HCT116 (cell line): ENCODE data around the gene RAD18. TPM values are rescaled to one million over a fixed set of nuclear protein-coding genes. Genes with fewer than 3 reads are reported as not detected.

ENCODE experiments used
- ATAC-seq: fragments of 200-7000 bp; cut with Tn5 transposase; 2 replicates; pipeline ENCODE4 v1.9.1; 2020; ENCODE audit warnings: mild to moderate bottlenecking, moderate library complexity
- BruUV-seq: library from RNA; stranded (reverse); fragments of 400-500 nt; replicated peaks from 2 replicates; lab custom pipeline; 2021; lab: Mats Ljungman, UMichigan
- CTCF ChIA-PET: fragments of 300-600 bp; sonication (Branson Sonifier 250); formaldehyde crosslinking; loops from one replicate; lab custom pipeline; 2021; ENCODE audit warnings: antibody characterized with exemption; lab: Charles Lee
- POLR2A ChIA-PET: fragments of 300-600, 350-600 bp; sonication (Branson Sonifier 250); formaldehyde crosslinking; loops from one replicate; lab custom pipeline; 2021; ENCODE audit warnings: antibody characterized with exemption; lab: Charles Lee
- RAD21 ChIA-PET, 2 experiments: fragments of 300-600 bp; sonication (Branson Sonifier 250); formaldehyde crosslinking; loops; one replicate each; lab custom pipeline; 2023; ENCODE audit warnings: low total read pairs in 2 of 2; ENCODE audit not compliant: uncharacterized antibody in 2 of 2, unreplicated experiment in 2 of 2, low non-redundant PET in 1 of 2; lab: Charles Lee
- DNase-seq: peaks from one replicate; pipeline ENCODE4 v3.0.0-alpha.2; 2010; ENCODE audit warnings: low read depth, low spot score
- H2AFZ ChIP-seq: fragments of 200-600 bp; shearing (Covaris generic), sonication (generic); 2 replicates; pipeline ENCODE4 v1.6.1; 2017; ENCODE audit warnings: low read depth, mixed run types, mixed read lengths, antibody characterized with exemption, low read length; ENCODE audit not compliant: poor library complexity, severe bottlenecking
- H3K27ac ChIP-seq: 2 replicates; pipeline ENCODE4 v1.5.1; 2012; ENCODE audit warnings: low read depth, low read length
- H3K27me3 ChIP-seq: fragments of 200-600 bp; sonication (generic); 2 replicates; pipeline ENCODE4 v1.6.1; 2016; ENCODE audit warnings: mixed run types, low read length, mixed read lengths; ENCODE audit not compliant: insufficient read depth
- H3K36me3 ChIP-seq, 2 experiments: fragments of 200-500 bp in 1 of 2; fragments of 200-600 bp in 1 of 2; sonication (Bioruptor generic) in 1 of 2; sonication (generic) in 1 of 2; 2 replicates each; pipeline versions ENCODE4 v1.5.1 to v1.6.1; 2014 to 2016; ENCODE audit warnings: low read length in 2 of 2, inconsistent platforms in 1 of 2, mixed read lengths in 1 of 2, mixed run types in 1 of 2; ENCODE audit not compliant: insufficient read depth in 2 of 2, control insufficient read depth in 1 of 2
- H3K4me1 ChIP-seq, 2 experiments: fragments of 200-600 bp in 1 of 2; sonication (generic) in 1 of 2; 2 replicates each; pipeline versions ENCODE4 v1.5.1 to v1.6.1; 2012 to 2017; ENCODE audit warnings: low read length in 2 of 2, inconsistent platforms in 1 of 2, mild to moderate bottlenecking in 1 of 2, mixed read lengths in 1 of 2, mixed run types in 1 of 2, moderate library complexity in 1 of 2; ENCODE audit not compliant: insufficient read depth in 2 of 2, control insufficient read depth in 1 of 2
- H3K4me2 ChIP-seq: fragments of 200-600 bp; sonication (generic); 2 replicates; pipeline ENCODE4 v1.6.1; 2017; ENCODE audit warnings: mixed run types, low read length, mixed read lengths
- H3K4me3 ChIP-seq, 2 experiments: fragments of 200-600 bp in 1 of 2; sonication (generic) in 1 of 2; replicated peaks in 1 of 2; 2 replicates each; pipeline ENCODE4 v1.5.1; 2011 to 2016; ENCODE audit warnings: low read length in 2 of 2, control low read depth in 1 of 2, low read depth in 1 of 2, mild to moderate bottlenecking in 1 of 2, mixed read lengths in 1 of 2, mixed run types in 1 of 2
- H3K79me2 ChIP-seq: fragments of 200-600 bp; sonication (generic); 2 replicates; pipeline ENCODE4 v1.6.1; 2017; ENCODE audit warnings: mild to moderate bottlenecking, mixed run types, low read length, moderate library complexity, mixed read lengths; ENCODE audit not compliant: insufficient read depth
- H3K9ac ChIP-seq: fragments of 200-600 bp; sonication (generic); 2 replicates; pipeline ENCODE4 v1.6.1; 2016; ENCODE audit warnings: low read length, mixed read lengths
- H3K9me2 ChIP-seq: fragments of 200-600 bp; sonication (generic), shearing (Covaris generic); 2 replicates; pipeline ENCODE4 v1.6.1; 2017; ENCODE audit warnings: mixed run types, mild to moderate bottlenecking, moderate library complexity; ENCODE audit not compliant: insufficient read depth
- H3K9me3 ChIP-seq, 2 experiments: fragments of 200-500 bp in 1 of 2; fragments of 200-600 bp in 1 of 2; sonication (Bioruptor generic) in 1 of 2; sonication (generic) in 1 of 2; 2 replicates each; pipeline ENCODE4 v1.6.1; 2014 to 2017; ENCODE audit warnings: low read length in 2 of 2, mixed read lengths in 2 of 2, inconsistent platforms in 1 of 2, low read depth in 1 of 2, mild to moderate bottlenecking in 1 of 2, mixed run types in 1 of 2, moderate library complexity in 1 of 2; ENCODE audit not compliant: control insufficient read depth in 1 of 2, insufficient read depth in 1 of 2
- H4K20me1 ChIP-seq: fragments of 200-600 bp; sonication (generic), shearing (Covaris generic); 2 replicates; pipeline ENCODE4 v1.6.1; 2017; ENCODE audit warnings: mixed run types, mild to moderate bottlenecking, moderate library complexity; ENCODE audit not compliant: insufficient read depth
- CBX3 ChIP-seq: IDR thresholded peaks from 2 replicates; pipeline ENCODE4 v1.6.1; 2012; ENCODE audit warnings: low read depth
- EGR1 ChIP-seq: IDR thresholded peaks from 2 replicates; pipeline ENCODE4 v1.6.1; 2012; ENCODE audit warnings: low read depth
- ELF1 ChIP-seq: IDR thresholded peaks from 2 replicates; pipeline ENCODE4 v1.6.1; 2012; ENCODE audit warnings: low read depth, borderline replicate concordance
- EZH2phosphoT487 ChIP-seq: fragments of 200-600 bp; IDR thresholded peaks from 2 replicates; pipeline ENCODE4 v1.6.1; 2018; ENCODE audit warnings: antibody characterized with exemption, borderline replicate concordance
- FOSL1 ChIP-seq: IDR thresholded peaks from 2 replicates; pipeline ENCODE4 v1.6.1; 2012; ENCODE audit warnings: low read depth
- JUND ChIP-seq: IDR thresholded peaks from 2 replicates; pipeline ENCODE4 v1.6.1; 2012
- SIN3A ChIP-seq: IDR thresholded peaks from 2 replicates; pipeline ENCODE4 v1.6.1; 2012; ENCODE audit warnings: low read depth
- SP1 ChIP-seq: IDR thresholded peaks from 2 replicates; pipeline ENCODE4 v1.6.1; 2012; ENCODE audit warnings: low read depth
- SRF ChIP-seq: IDR thresholded peaks from 2 replicates; pipeline ENCODE4 v1.6.1; 2012; ENCODE audit warnings: low read depth
- intact Hi-C: fragments of 100-400 bp; cut with micrococcal nuclease; formaldehyde crosslinking; loops from 2 replicates; pipeline ENCODE4 v1.10.0; 2022
- total RNA-seq: library from RNA; stranded (reverse); gene quantifications from one replicate; pipeline ENCODE4 v1.2.1, GENCODE V29; 2021; ENCODE audit not compliant: unreplicated experiment
- TF ChIP-seq, protein P1 (sequence below), 3 experiments: fragments of 200-600 bp in 1 of 3; sonication (generic) in 1 of 3; IDR thresholded peaks in 2 of 3; conservative IDR thresholded peaks in 1 of 3; 2 replicates each; pipeline ENCODE4 v1.5.1; 2012 to 2017; ENCODE audit warnings: low read depth in 2 of 3, low read length in 2 of 3, antibody characterized with exemption in 1 of 3, borderline replicate concordance in 1 of 3, control low read depth in 1 of 3, mild to moderate bottlenecking in 1 of 3, mixed read lengths in 1 of 3, mixed run types in 1 of 3, moderate library complexity in 1 of 3; ENCODE audit not compliant: insufficient read depth in 1 of 3
- TF ChIP-seq, protein P2 (sequence below): IDR thresholded peaks from 2 replicates; pipeline ENCODE4 v1.6.1; 2012

The RAD18 gene
- total RNA-seq, 1 experiment from 2014 or later, result 28.7 TPM

DNA sequence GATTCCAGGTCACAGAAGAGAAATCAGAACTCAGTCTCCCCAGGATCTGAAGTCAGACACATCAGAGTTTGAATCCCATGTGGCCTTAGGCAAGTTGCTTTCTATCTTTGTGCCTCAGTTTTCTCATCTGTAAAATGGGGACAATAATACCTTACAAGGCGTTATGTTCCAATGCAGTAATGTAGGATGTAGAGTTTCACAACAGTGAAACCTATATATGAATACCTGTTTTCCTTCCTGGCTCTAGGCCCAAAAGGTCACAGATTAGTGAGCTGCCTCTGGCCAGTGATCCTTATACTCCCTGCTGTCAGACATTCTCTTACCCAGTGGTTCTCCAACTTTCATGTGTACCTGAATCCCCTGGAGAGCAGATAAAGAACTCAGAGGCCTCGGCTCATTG, 121.0 kb downstream of the RAD18 start:
- RAD21 ChIA-PET, result no interaction called here
- H3K27ac ChIP-seq, result no peak overlapping the region
- H3K36me3 ChIP-seq, result no peaks in the 10 kb centered on the region
- no peaks in the 10 kb centered on the region for H3K9me2 ChIP-seq
- H3K27me3 ChIP-seq, result no peaks in the 10 kb centered on the region
- no peaks in the 10 kb centered on the region for H4K20me1 ChIP-seq
- TF ChIP-seq EZH2phosphoT487 (no peak), SP1 (no peak), CBX3 (no peak), SIN3A (no peak), FOSL1 (no peak), EGR1 (no peak), SRF (no peak), JUND (no peak), ELF1 (no peak)
- TF ChIP-seq, protein P1, sequence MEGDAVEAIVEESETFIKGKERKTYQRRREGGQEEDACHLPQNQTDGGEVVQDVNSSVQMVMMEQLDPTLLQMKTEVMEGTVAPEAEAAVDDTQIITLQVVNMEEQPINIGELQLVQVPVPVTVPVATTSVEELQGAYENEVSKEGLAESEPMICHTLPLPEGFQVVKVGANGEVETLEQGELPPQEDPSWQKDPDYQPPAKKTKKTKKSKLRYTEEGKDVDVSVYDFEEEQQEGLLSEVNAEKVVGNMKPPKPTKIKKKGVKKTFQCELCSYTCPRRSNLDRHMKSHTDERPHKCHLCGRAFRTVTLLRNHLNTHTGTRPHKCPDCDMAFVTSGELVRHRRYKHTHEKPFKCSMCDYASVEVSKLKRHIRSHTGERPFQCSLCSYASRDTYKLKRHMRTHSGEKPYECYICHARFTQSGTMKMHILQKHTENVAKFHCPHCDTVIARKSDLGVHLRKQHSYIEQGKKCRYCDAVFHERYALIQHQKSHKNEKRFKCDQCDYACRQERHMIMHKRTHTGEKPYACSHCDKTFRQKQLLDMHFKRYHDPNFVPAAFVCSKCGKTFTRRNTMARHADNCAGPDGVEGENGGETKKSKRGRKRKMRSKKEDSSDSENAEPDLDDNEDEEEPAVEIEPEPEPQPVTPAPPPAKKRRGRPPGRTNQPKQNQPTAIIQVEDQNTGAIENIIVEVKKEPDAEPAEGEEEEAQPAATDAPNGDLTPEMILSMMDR (IDR thresholded peaks at IDR 0.05 in 2 of 3, conservative IDR thresholded peaks at IDR 0.05 in 1 of 3; ENCODE audit: borderline replicate concordance in 1 of 3, insufficient read depth in 1 of 3, low read depth in 2 of 3, low read length in 2 of 3), result no peak
- TF ChIP-seq, protein P2, sequence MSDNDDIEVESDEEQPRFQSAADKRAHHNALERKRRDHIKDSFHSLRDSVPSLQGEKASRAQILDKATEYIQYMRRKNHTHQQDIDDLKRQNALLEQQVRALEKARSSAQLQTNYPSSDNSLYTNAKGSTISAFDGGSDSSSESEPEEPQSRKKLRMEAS, result no peak
- TF ChIP-seq, all 23 proteins: peak for 0
- Histone ChIP-seq H3K4me2 (no peak overlapping the region), H3K4me3 (no peak overlapping the region), H3K4me1 (peaks cover 0 to 11% of the 10 kb centered on the region in 2 experiments; a peak in 2 of 4 replicates), H2AFZ (no peak overlapping the region), H3K9ac (no peak overlapping the region), H3K9me3 (no peaks in the 10 kb centered on the region), H3K79me2 (no peaks in the 10 kb centered on the region)
- no TSS peak for BruUV-seq
- ChIA-PET POLR2A (no interaction called here), CTCF (no interaction called here)
- DNase-seq (no peak), ATAC-seq (no peak)
- intact Hi-C loops, result no loop called here
